ENCODE measurements around the gene VBP1.

GRCh38 chrX:155235891-155236290 lies 19.6 kb downstream of the VBP1 start:
- TF ChIP-seq CTCF (IDR thresholded peaks at IDR 0.05): no peak
- no peak for TF ChIP-seq POLR2A (IDR thresholded peaks at IDR 0.05)
